MM.1S (cell line): ENCODE data around the gene ACTR3.

Experiments
- CTCF ChIP-seq: fragments of 300-600 bp; sonication (generic); IDR thresholded peaks from 2 replicates; pipeline ENCODE4 v1.5.1; 2016; ENCODE audit warnings: antibody characterized with exemption, low read length, mixed read lengths
- EZH2 ChIP-seq: fragments of 300-600 bp; sonication (generic); optimal IDR thresholded peaks from 2 replicates; pipeline ENCODE3; 2017; ENCODE audit warnings: low read depth, mild to moderate bottlenecking, antibody characterized with exemption, low read length, mixed read lengths

DNA sequence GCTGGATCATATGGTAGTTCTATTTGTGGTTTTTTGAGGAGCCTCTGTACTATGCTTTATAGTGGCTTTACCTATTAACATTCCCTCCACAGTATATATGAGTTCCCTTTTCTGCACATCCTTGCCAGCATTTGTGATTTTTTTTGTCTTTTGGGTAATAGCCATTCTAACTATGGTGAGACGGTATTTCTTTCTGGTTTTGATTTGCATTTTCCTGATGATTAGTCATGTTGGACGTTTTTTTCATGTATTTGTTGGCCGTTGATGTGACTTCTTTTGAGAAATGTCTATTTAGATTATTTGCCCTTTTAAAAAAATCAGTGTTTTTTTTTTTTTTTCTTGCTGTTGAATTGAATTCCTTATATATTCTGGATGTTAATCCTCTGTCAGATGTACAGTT is 31.1 kb downstream of the ACTR3 start:
- TF ChIP-seq CTCF: no peak
- TF ChIP-seq EZH2: no peak
